ENCODE results near the gene CCDC188. TPM values are rescaled to one million over a fixed set of nuclear protein-coding genes. Genes with fewer than 3 reads are reported as not detected.

Gene CCDC188
- total and polyA plus RNA-seq, 2 of the 8 experiments (the other 6 are each of a cell fraction or from before 2014, with no cell fraction given) = not detected

- H2BK5ac ChIP-seq (ENCODE audit: low read depth, low read length) = no peak overlapping the region
- peaks cover 0 to 8% (median 0%) of the 10 kb centered on the region in 4 experiments; a peak in 2 of 7 replicates for H3K4me1 ChIP-seq (replicated peaks in 1 of 4; ENCODE audit: control insufficient read depth in 3 of 4, insufficient read depth in 4 of 4, low read length in 3 of 4)
- no peak overlapping the region for H4K91ac ChIP-seq (replicated peaks; ENCODE audit: insufficient read length, low read length)
- no peak overlapping the region for H2AK5ac ChIP-seq (ENCODE audit: low read depth, low read length)
- DNase-seq (ENCODE audit: low read depth in 1 of 2, low spot score in 2 of 2) (no peak), FAIRE-seq (no peak)
- H4K8ac ChIP-seq (ENCODE audit: extremely low read depth, insufficient read depth, low read length) = no peak overlapping the region
- H2BK120ac ChIP-seq (replicated peaks; ENCODE audit: low read depth, low read length) = no peak overlapping the region
- no peak overlapping the region for H3K14ac ChIP-seq (ENCODE audit: insufficient read length)
- ChIA-PET POLR2A (ENCODE audit: partially characterized antibody) (interaction anchor here (1.0 to 1.7 kb wide), 3 partner anchors 39 to 71 kb away, joined by 3 to 4 read pairs (median 3); no protein-coding TSS in a partner anchor), CTCF (ENCODE audit: partially characterized antibody) (interaction anchor here (0.6 to 4.6 kb wide), 20 partner anchors 11 to 138 kb away, joined by 3 to 22 read pairs (median 6); no protein-coding TSS in a partner anchor)
- no peak overlapping the region for H3K9ac ChIP-seq (replicated peaks in 1 of 4; ENCODE audit: extremely low read depth in 1 of 4, low read depth in 3 of 4, low read length in 3 of 4)
- no peak overlapping the region; the same call in 1 of the 2 replicates for H3K27ac ChIP-seq (ENCODE audit: low read depth, low read length)
- TF ChIP-seq SP2 (IDR thresholded peaks at IDR 0.05; ENCODE audit: low read length) (no peak), TAF7 (optimal IDR thresholded peaks at IDR 0.05; ENCODE audit: borderline replicate concordance, low read depth, low read length) (no peak), GABPA (IDR thresholded peaks at IDR 0.05; ENCODE audit: borderline replicate concordance, insufficient read depth, low read length) (0 out of 2 replicates have a peak, but pooled peaks have one; percentile 28), RAD21 (IDR thresholded peaks at IDR 0.05 in 1 of 2, conservative IDR thresholded peaks at IDR 0.05 in 1 of 2; ENCODE audit: low read depth in 2 of 2, low read length in 2 of 2) (peak; percentile 29 to 49; a peak in 3 of 4 replicates)
- TF ChIP-seq, protein P1, sequence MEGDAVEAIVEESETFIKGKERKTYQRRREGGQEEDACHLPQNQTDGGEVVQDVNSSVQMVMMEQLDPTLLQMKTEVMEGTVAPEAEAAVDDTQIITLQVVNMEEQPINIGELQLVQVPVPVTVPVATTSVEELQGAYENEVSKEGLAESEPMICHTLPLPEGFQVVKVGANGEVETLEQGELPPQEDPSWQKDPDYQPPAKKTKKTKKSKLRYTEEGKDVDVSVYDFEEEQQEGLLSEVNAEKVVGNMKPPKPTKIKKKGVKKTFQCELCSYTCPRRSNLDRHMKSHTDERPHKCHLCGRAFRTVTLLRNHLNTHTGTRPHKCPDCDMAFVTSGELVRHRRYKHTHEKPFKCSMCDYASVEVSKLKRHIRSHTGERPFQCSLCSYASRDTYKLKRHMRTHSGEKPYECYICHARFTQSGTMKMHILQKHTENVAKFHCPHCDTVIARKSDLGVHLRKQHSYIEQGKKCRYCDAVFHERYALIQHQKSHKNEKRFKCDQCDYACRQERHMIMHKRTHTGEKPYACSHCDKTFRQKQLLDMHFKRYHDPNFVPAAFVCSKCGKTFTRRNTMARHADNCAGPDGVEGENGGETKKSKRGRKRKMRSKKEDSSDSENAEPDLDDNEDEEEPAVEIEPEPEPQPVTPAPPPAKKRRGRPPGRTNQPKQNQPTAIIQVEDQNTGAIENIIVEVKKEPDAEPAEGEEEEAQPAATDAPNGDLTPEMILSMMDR (IDR thresholded peaks at IDR 0.05; ENCODE audit: control extremely low read depth in 1 of 3, insufficient read depth in 1 of 3, low read depth in 1 of 3, low read length in 3 of 3) = peak; percentile 22 to 39 (median 32); a peak in 3 of 4 replicates
- no peak overlapping the region for H3K56ac ChIP-seq (replicated peaks; ENCODE audit: insufficient read length, low read depth, low read length)
- H3K36me3 ChIP-seq (ENCODE audit: control insufficient read depth in 2 of 4, insufficient read depth in 4 of 4, low read length in 3 of 4) = no peaks in the 10 kb centered on the region
- H3K9me3 ChIP-seq (ENCODE audit: insufficient read depth in 2 of 2, low read depth in 1 of 2, low read length in 1 of 2) = no peaks in the 10 kb centered on the region
- no peak overlapping the region for H4K5ac ChIP-seq (ENCODE audit: insufficient read length, low read depth, low read length)
- no peak overlapping the region for H3K4me2 ChIP-seq (ENCODE audit: insufficient read depth in 1 of 2, low read depth in 2 of 2, low read length in 2 of 2)
- no peak overlapping the region for H3K4ac ChIP-seq (replicated peaks; ENCODE audit: insufficient read length, low read depth, low read length)
- H2AFZ ChIP-seq (ENCODE audit: low read length) = no peak overlapping the region
- H3K18ac ChIP-seq (ENCODE audit: extremely low read depth, low read length) = no peak overlapping the region; the same call in 1 of the 2 replicates
- no peak overlapping the region for H3K4me3 ChIP-seq (ENCODE audit: extremely low read depth in 1 of 4, insufficient read depth in 2 of 4, low read depth in 3 of 4, low read length in 4 of 4)
- H3K79me2 ChIP-seq (ENCODE audit: control insufficient read depth in 1 of 2, insufficient read depth in 2 of 2, low read length in 2 of 2) = no peaks in the 10 kb centered on the region
- H2BK15ac ChIP-seq (ENCODE audit: low read length) = peak overlapping the region; percentile 72; the same call in 1 of the 2 replicates
- no peak overlapping the region for H3K23ac ChIP-seq (ENCODE audit: insufficient read length)
- 76% methylated on average over 19 of the region's 19 CpGs; no CpG with 5 or more reads in 1 of the 2 experiments for WGBS, 2 experiments (ENCODE audit: extremely low coverage in 1 of 2, insufficient coverage in 1 of 2, insufficient read length in 1 of 2, insufficient replicate concordance in 2 of 2, low coverage in 1 of 2, low lambda C conversion rate in 2 of 2, missing lambda C conversion rate in 1 of 2)
- no peaks in the 10 kb centered on the region for H3K23me2 ChIP-seq (ENCODE audit: low read depth, low read length)
- H2BK12ac ChIP-seq (ENCODE audit: low read depth, low read length) = no peak overlapping the region
- peak overlapping the region; percentile 80; the same call in 1 of the 2 replicates for H2BK20ac ChIP-seq (ENCODE audit: low read length)
- no peaks in the 10 kb centered on the region for H3K27me3 ChIP-seq (replicated peaks in 1 of 4; ENCODE audit: control insufficient read depth in 3 of 4, extremely low read depth in 1 of 4, insufficient read depth in 3 of 4, low read length in 3 of 4)
- H4K20me1 ChIP-seq (replicated peaks in 1 of 2; ENCODE audit: control insufficient read depth in 1 of 2, insufficient read depth in 2 of 2, low read length in 2 of 2) = no peaks in the 10 kb centered on the region
- no peaks in the 10 kb centered on the region for H3K79me1 ChIP-seq (ENCODE audit: low read depth, low read length)
Measured at GRCh38 chr22:20174785-20175596, 24.1 kb upstream of the CCDC188 start.
